GM21447 (cell line): ENCODE results near the gene SCAANT1.
A peak's percentile ranks its signal among the peaks of the same experiment; 100 is the strongest.

Source experiments
- ATAC-seq: cut with Tn5 transposase; IDR thresholded peaks from one replicate; pipeline ENCODE4 v1.9.1; 2021; ENCODE audit not compliant: unreplicated experiment

The SCAANT1 gene

GRCh38 chr3:63864008-63864964 is 47.9 kb downstream of the SCAANT1 start:
- peak; percentile 34 for ATAC-seq

- peak; percentile 65 for ATAC-seq
These were observed 48.8 kb downstream of the SCAANT1 start, which contains the start of the genes ATXN7 and THOC7 for GRCh38 chr3:63863150-63864007. Gene ATXN7 (plus strand): TSS chr3:63863867. CDS start chr3:63912599, 48,732 bp downstream. Gene THOC7 (minus strand): TSS chr3:63863805. CDS start chr3:63863790, 15 bp downstream.

DNA sequence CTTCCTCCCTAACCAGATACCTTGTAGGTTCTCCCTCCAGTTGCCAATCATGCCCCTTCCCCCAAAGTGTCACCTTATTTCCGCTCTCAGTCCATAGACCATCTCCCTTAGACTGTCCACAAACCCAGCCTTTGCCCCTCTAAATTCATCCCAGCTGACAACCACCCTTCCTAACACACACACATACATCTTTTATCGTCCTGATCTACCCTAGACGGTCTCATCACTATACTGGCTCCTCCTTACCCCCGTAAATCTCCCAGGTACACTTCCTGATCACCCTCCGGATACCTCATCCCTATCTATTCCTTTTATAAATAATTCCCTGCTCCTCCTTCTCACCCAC is 49.4 kb downstream of the SCAANT1 start:
- peak; percentile 13 for ATAC-seq
